Stimulated activated CD4-positive, alpha-beta T cell treated with anti-CD3 and anti-CD28 coated beads, Interleukin-12 subunit alpha, Interleukin-12 subunit beta, amount 100 ng/mL, for 4 hours (primary cell): Measurements from ENCODE around the gene KDM8.

Source experiments
- DNase-seq: peaks from one replicate; pipeline ENCODE4 v3.0.0-alpha.2; 2020

KDM8 gene

DNA sequence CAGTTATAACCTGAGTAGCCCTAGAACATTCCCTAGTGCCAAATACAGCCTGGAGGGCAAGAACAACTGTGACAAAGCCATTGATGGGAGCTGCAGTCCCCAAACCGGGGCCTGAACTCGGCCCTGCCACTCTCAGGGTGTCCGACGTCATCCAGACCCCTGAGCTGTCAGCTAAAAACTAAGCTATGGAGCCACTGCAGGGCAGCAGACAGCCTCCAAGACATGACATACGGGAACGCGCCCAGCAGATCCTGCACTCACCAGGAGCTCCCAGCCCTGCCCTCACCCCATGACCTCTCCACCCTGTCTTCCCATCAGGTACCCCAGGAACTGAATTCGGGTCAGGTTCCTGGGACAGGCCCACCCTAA is 28.4 kb downstream of the KDM8 start:
- DNase-seq: no peak

DNA sequence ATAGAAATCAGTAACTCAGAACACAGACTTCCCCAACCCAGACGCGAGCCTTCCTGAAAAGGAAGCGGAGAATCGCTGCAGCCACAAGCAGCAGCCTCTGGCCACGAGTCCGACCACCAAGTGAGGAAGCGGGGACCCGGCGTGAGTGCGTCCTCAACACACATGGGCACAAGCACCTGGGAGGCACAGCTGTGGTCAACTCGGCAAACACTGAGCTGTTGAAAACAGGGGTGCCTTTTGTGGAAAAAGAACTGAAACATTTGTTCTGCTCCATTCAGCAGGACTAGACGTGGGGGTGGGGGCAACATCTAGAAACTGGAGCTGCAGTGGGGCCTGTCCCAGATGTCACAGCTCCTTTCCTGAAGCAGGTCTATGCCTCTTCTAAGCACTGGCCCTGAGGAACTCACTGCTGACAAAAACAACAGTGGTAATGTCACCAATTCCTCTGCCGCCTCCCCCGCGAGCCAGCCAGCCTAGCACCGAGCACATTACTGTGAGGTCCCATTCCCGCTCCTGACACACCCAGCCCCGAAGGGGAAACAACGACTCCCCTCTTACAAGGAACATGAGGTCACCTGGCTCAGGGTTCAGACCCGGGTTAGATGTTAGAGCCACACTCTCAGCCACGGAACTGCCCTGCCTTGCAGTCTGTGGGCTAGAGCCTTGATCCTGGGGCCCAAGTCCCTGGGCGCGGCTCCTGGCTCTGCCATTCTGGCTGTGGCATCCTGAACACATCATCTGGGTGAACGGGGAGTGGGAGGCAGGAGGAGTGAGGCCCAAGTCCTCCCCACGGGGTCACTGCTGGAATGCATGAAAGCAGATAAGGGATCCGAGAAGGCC is 29.0 kb downstream of the KDM8 start:
- peak; percentile 34 for DNase-seq

DNA sequence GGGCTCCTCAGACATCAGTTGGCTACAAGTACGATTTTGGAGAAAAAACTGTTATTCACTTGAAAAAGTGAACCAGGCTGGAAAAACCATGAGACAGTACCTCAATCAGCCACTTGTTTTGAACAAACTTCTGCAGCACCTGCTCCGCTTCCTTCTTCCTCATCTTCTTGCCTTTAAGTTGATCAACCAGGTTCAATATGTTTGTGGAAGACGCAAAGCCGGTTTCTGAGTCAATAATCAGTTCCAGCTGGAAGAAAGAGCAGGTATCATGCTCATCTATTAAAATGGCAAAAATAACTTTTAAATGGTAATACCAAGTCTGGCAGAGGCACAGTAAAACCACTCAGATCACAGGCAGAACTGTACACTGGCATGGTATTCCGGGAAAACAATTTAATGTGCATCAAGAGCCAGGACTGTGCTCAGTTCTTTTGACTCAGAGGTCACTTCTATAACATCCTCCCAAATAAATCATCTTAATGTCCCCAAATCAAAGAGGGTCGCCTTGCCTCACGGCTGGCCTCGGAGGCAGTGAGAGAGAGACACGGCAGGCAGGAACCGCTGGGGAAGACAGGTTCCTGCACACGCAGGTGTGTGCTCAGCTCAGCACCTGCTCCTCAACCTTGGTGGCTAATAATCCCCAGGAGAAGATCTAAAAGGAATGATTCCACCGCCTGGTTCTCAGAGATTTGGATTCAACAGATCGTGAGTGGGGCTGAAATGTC is 29.7 kb downstream of the KDM8 start:
- no peak for DNase-seq

DNA sequence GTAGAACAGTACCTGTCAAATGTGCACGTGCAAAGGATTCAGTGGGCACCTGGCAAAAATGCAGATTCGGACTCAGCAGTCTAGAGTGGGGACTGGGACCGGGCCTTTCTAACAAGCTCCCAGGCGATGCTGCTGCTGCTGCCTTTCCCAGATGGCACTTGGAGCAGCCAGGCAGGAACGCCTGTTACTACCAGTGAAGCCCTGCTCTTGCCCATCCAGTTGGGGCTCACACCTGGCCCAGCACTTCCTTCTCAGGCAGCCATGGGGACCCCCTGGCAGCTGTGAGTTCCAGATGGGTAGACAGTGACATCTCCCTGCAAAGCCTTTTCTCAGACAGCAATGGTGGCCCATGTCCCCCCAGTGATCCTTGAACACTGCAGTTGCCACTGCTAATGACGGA is 30.4 kb downstream of the KDM8 start:
- DNase-seq: no peak

DNA sequence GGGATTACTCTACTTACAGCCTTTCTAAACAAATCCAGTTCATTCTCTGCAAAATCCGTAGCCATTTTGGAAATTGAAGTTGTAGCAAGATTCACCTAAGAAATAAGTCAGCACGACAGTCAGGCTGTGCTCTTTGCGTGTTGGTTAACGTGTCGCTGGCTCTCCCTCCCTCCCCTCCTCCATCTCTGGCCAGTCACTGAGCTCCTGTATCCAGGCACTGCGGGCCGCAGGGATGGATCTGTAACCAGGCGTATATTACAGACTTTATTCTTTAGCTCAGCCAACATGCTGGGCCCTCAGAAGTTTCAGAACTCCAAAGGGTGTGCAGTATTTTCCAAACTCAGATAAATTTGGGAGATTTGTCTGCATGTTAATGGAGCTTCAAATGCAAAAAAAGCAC is 30.8 kb downstream of the KDM8 start:
- DNase-seq: no peak

DNA sequence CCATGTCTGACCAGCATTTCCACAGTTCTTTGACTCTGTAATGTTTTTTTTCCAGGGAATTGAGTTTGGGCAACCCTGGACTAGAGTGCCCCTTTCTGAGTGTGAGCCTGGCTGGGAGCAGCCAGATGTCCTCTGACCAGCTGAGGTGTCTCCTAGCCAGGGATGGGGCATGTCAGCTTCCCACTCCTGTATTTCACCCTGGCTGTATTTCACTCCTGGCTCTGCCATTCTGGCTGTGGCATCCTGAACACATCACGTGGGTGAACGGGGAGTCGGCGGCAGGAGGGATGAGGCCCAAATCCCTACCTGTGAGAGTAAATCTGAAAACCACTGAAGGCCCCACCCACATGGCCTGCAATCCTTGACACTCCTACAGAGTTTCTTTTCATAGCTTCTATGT is 31.3 kb downstream of the KDM8 start:
- no peak for DNase-seq

DNA sequence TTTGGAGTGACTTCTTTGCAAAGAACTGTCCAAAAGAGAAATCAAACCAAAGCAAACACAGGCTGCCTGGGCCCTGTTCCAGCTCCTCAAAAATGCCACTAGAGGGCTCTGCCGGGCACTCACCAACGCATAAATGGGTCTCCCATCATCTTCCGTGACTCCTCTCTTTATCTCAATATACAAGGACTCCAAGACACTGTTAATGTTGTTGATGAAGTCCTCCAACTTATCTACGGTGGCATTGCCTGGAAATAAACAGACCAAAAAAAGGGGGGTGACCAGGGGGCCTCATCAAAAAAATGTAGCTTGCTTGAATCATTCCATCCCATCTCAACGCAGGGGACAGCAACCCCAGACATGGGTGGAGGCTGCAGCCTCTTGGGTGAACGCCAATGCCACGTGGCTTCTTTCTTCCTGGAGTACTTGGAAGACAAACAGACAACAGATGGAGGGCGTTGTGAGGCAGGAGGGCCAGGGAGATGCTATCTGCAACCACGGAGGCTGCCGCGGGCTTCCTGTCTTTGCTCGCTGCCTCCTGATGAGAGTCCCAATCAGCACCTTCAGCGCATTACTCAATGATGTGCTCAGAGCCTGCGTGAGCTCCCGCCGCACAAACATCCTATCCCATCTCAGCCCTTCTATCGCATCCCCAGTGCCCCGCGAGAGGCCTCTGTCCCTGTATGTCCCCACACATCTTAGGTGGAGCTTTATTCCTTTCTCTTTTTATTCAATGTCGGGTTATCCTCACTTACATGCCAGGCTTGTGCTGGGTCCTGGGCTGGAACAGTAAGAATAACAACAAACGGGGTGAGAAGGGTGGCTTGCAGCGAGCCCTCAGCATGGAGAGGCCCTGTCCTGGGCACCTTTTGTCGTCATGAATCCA is 32.0 kb downstream of the KDM8 start:
- peak; percentile 55 for DNase-seq

DNA sequence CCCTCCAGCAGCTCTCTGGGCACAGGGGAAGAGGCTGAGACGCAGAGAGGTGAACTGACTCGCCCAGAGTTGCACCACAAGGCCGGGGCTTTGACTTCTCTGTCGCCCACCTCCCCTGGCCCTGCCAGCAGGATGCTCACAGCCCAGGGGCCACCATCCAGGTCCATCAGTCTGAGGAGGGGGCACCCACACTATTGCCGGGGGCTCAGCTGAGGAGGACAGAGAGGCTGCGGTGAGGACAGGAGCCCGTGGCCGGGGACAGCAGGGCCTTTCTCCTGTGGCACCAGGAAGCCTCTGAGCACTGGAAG is 32.6 kb downstream of the KDM8 start:
- no peak for DNase-seq

DNA sequence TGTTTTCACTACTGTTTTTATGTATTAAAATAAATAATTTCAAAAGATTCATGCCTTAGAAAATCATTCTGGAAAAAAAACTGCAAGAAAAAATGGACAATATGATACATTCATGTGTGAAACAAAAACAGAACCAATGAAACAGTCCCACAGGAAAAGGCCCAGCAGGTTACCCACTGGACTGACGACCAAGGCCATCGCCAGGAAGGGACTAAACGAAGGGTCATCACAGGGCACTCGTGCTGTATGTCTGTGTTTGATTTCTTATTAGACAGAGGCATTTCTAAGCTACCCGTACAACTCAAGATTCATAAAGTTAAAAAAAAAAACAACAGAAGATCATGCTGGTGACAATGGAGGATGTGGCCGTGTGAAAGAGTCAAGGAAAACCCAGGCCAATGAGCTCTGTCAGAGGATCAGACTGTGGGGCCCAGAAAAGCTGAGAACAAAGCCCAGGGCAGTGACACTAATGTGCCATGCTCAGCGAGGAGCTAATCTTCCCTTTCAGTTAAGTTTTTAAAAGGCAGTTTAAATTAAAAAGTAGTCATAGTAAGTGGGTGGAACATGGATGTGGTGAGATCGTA is 33.4 kb downstream of the KDM8 start:
- DNase-seq: no peak

DNA sequence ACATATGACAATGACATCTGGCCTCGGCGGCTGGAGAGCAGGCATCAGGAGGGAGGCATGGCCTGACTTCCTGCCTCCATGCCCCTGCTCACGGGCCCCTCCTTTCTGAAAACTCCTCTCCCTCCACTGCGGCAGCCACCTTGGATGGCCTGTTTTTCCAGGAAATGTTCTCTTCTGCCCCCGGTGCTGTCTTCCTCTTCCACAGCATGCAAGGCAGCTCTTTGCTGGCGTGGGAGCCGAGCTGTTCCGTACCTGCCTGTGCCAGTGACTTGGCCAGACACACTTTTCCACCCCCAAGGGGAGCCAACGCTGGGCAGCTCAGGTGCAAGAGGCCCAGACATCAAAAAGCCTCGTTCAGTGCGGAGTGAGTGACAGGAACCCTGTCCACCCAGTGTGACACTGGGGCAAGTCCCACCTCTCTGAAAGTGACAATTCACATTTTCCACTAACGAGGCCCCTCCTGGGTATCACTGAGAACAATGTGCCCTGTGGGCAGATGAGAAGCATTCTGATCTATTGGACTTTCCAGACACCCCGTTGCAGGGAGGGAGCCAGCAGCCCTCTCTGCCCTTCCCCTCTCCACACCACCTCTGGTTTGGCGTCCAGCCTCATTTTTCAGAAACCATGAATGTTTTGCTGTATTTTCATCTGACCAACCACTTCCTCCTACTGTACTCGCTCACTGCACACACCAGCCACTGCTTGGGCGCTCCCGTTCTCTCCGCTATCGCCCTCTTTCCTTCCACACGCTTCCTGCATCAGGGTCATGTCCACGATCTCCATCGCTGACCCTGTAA is 34.1 kb downstream of the KDM8 start:
- peak; percentile 71 for DNase-seq

DNA sequence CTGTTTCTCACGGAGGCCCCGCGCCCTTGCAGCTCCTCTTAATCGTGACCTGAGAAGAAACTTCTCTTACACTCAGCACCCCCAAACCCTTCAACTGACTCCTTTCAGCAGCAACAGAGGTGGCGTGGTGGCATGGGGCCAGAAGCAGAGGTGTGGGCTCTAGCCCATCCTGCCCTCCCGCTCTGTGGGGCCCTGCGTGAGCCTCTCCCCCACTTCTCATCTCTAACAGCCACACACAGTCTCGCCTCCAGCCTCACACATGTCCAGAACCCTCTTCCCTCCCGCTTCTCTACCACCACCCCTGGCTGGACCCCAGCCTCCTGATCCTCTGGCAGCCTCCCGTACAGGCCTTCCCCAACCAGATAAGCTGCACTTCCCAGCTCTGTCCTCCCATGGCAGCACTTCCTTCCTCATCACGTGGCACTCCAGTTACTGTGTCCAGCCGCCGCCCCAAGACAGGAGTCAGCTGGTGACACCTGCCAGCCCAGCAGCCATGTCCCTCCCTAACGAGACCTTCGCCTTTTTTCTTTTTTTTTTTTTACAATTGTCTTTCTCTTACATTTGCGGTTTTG is 34.8 kb downstream of the KDM8 start:
- peak; percentile 42 for DNase-seq

DNA sequence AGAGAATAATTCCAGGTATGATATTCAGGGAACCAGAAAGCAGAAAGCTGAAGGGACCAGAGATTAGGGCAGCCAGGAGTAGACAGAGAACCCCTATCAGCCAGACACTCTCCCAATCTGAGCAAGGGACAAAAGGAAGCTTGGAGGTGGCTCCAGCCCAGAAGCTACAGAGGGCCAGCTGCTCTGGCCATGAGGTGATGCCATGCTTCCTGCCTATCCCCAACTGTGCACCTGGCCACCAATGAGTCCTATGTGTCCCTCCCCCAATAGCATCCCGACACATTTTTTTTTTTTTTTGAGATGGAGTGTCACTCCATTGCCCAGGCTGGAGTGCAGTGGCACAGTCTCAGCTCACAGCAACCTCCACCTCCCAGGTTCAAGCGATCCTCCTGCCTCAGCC is 35.3 kb downstream of the KDM8 start:
- no peak for DNase-seq

DNA sequence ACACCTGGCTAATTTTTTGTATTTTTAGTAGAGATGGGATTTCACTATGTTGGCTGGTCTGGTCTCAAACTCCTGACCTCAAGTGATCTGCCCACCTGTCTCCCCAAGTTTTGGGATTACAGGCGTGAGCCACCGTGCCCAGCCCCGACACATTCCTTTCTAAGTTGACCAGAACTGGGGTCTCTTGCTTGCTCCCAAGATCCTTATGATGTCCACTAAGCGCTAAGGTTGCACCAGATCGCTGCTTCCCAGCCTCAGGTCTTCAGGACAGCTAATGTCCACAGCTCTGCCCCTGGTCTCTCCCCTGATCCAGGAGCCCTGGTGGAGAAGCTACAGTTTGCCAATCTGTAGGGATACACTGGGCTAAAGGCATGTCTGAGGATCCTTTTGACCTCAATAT is 35.7 kb downstream of the KDM8 start:
- no peak for DNase-seq

DNA sequence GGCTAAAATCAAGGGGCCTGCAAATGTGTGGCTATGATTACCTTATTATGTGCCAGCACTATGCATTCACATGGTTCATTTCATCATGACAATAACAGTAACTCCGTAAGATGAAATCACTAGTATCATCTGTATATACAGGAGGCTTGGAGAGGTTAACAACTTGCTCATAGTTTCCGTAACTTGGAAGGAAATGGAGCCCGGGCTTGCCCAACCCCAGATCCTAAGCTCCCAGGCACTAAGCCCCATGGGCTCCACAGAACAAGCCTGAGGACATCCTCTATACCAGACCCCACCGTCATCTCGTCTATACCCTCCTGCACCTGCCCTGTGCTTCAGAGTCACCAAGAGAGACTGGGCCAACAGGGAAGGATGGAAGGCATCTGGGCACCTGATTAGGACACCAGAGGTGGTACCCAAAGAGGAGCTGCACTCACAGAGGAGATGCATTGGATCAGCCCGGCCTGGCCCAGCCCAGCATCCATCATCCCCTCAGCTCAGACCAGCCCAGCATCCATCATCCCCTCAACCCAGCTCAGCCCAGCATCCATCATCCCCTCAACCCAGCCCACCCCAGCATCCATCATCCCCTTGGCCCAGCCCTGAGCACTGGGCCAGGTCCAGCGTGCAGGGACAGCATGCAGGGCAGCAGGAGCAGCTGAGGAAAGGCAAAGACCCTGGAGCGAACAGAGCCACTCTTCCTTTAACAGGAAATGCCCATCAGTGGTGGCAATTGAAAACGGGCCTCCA is 36.8 kb downstream of the KDM8 start:
- no peak for DNase-seq

DNA sequence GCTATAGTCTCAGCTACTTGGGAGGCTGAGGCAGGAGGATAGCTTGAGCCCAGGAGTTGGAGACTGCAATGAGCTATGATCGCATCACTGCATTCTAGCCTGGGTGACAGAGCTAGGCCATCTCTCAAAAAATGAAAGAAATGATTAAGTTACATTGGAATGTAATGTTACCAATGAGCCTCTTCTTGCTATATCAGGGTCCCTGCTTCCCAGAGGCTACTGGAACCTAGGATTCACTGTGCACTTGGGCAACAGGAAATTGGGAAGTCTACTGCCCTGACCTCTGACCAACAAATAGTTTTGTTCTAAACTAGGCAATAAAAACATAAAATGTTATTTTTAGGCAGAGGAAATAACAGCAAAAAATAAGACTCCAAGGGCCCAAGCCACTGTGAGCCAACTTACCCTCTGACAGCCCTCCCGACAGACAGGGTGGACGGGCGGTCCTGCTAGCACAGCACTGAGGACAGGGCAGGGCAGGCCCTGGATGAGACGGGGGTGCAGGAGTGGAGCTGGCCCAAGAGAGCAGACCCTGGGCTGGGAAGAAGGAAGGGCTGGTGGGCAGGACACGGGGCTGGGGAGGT is 37.7 kb downstream of the KDM8 start:
- DNase-seq: no peak

DNA sequence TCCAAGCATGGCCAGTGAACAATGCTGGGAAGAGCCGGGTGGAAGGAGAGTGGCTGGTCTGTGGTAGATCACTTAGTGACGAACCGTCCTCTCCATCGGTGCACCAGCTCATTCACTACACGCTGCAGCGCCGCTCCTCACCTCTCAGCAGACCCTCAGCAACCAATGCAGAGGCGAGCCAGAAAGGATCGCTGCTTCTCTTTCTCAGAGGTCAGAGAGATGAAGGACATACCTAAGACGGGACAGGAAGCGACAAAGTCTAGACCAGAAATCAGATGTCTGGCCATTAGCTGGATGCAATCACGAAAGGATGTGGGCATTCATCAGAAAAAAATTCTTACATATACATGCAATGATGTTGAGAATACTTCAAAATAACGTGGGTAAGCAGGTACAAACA is 38.3 kb downstream of the KDM8 start:
- no peak for DNase-seq

DNA sequence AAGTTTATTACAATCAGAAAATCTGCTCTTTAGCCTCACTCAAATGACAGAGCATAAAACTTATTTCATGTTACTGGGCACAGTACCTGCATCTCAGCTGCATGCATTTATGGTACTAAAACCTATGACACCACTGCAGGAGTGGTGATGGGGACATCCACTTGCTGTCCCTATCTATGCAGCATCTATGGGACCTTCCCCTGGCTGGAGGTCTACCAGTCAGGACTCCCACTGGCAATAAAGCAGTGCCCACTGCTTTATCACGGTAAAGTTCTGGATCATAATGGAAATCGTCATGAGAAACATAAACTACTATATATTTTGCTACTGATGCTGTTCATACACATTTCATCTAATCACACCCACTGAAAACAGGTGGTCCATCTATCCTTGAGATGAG is 39.1 kb downstream of the KDM8 start:
- DNase-seq: no peak

DNA sequence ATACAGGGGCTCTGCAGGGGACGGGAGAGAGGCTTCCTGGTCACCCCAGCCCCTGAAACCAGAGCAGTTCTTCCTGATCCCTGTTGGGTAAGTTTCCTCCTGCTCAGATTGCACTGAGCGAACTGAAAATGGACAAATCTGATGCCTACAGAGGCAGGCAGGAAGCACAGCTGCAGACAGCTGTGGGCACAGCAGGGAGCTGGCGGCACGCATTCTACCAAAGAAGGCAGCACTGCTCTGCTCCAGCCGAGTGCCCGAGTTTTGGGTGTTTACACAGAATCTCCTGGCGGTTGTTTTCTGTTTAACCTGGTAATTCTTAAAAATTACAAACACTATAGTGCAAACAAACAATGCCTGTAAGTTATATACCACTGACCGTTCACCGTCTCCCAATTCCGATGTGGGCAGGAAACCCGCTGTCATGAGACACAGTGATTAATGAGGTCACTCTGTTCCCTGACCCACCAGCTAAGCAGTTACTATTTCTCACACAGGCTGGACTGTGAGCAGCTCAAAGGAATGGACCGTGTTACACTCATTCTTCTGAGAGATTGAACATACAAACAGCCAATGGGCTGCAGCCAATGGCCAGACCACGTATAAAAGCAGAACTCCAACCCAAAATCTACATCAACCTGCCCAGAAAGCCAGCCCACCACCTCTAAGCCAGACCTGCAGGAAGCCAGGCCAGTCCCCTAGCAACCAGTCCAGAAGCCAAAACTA is 39.7 kb downstream of the KDM8 start:
- DNase-seq: no peak

DNA sequence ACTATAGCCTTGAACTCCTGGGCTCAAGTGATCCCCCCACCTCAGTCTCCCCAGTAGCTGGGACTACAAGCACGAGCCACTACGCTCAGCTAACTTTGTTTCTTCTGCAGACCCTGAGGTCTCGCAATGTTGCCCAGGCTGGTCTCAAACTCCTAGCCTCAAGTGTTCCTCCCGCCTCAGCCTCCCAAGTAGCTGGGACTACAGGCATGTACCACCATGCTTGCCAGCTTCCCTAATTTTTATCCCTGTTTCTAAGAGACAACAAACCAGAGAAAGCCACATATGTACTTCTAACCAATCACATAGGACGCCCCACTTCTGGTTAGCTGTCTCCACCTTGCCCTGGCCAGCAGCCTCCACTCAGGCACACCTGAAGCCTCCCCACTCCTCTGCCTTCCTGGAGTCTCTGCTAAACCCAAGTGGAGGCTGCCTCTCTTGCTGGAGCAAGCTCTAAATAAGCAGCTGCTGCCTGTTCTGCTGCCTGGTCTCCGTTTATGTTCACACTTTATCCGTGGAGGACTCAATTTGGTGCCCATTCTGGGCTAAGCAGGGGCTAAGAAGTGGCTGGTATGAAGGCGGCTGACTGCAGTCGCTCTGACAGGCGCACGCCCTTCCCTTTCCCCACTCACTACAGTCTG is 40.5 kb downstream of the KDM8 start:
- DNase-seq: no peak

DNA sequence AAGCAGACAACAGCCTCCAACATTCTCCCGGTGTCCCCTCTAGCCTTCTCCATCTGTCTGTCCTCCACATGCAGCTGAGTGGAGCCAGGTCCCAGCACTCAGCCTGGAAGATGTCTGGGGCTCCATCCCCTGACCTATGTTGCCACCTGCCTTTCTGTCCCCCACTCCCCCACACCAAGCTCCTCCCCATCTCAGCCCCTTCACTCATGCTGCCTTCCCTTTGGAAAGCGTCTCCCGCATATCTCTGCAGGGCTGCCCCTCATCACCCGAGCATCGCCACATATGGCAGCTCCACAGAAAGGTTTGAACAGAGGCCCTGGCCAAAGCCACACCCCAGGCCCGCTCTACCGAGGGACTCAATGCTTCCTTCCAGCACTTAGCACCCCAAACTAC is 41.0 kb downstream of the KDM8 start:
- no peak for DNase-seq
